HG03095 (cell line): ENCODE results near the gene ZDHHC5.

ENCODE experiments used
- ATAC-seq: cut with Tn5 transposase; IDR thresholded peaks from one replicate; pipeline ENCODE4 v1.9.1; 2021; ENCODE audit warnings: moderate library complexity; ENCODE audit not compliant: unreplicated experiment

Gene ZDHHC5, protein sequence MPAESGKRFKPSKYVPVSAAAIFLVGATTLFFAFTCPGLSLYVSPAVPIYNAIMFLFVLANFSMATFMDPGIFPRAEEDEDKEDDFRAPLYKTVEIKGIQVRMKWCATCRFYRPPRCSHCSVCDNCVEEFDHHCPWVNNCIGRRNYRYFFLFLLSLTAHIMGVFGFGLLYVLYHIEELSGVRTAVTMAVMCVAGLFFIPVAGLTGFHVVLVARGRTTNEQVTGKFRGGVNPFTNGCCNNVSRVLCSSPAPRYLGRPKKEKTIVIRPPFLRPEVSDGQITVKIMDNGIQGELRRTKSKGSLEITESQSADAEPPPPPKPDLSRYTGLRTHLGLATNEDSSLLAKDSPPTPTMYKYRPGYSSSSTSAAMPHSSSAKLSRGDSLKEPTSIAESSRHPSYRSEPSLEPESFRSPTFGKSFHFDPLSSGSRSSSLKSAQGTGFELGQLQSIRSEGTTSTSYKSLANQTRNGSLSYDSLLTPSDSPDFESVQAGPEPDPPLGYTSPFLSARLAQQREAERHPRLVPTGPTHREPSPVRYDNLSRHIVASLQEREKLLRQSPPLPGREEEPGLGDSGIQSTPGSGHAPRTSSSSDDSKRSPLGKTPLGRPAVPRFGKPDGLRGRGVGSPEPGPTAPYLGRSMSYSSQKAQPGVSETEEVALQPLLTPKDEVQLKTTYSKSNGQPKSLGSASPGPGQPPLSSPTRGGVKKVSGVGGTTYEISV

DNA sequence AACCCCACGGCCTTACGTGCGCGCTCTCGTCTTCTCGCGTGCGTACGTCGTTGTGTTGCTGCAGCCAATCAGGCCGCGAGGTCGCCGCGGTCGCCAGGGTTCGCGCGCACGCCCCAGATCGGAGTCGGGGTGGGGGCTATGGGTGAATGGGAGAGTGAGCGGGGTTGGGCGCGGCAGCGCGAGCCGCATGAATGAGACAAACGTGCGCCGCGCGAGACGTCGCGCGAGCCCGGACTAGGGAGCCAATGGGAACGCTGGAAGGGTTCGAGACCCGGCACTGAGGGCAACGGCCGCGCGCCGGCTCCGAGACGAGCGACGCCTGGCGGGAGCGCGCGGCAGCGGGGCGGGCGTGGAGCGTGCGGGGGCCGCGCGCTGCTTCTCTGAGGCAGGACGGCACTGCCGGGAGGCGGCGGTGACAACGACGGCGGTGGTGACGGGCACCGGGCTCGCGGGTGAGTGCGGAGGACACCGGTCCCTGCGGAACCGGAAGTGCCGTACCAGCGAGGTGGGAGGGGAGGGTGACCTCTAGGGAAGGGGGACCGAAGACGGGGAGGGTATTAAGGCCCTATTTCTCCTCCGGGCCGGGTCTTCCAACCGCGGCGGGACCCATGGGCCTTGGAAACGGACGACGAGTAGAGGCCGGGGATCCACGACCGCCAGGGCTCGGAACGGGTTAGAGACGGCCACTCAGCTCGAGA lies at the start of gene ZDHHC5:
ZDHHC5 (plus strand) TSS at position 379 of the 698 bp plus-strand sequence. CDS start 4,977 bp downstream, outside the sequence.
- peak; percentile 84 for ATAC-seq

DNA sequence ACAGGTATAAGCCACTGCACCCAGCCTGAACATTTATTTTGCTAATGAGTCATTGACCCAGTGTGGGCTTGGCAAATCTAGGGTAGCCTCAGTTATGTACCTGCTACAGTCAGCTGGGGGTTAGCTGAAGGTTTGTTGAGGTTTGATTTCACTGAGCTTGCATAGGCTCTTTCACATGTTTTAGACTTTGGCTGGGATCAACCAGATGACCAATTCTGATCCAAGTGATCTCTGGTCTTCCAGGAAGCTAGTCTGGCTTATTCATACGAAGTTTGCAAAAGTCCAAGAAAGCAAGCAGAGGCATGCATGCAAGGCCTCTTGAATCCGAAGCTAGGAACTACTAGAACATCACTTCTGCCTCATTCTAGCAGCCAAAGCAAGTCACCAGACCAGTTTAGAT lies 49.5 kb upstream of the ZDHHC5 start:
- ATAC-seq = no peak

DNA sequence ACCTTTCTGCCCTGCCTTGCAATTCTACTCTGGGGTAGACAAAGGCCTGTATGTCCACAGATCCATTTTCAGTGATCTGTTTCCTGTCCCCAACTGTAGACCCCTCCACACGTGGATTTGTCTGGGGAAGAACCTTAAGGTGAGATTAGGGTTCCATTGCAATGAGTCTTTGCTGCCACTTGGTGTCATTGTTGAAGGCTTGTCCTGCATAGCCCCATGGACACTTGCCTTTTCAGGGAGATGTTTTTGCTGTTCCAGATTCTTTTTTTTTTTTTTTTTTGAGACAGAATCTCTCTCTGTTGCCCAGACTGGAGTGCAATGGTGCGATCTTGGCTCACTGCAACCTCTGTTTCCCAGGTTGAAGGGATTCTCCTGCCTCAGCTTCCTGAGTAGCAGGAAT lies 48.6 kb upstream of the ZDHHC5 start:
- no peak for ATAC-seq

DNA sequence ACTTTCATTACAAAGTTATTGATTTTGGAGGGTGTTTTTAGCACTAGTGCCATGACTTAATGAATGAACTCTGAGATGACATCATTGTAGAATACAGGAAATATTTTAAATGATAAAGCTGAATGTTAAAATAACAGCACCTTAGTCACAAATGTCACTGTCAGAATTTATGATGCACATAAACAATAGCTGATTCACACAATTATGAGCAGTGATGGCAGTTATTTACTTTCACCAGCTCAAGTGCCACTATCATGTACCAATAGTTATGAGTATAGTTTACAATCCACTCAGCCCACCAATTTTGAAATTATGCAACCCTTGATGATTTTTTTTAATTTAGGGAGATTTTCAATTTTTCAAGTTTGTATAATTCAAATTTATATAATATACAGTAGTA lies 47.4 kb upstream of the ZDHHC5 start:
- ATAC-seq = no peak

DNA sequence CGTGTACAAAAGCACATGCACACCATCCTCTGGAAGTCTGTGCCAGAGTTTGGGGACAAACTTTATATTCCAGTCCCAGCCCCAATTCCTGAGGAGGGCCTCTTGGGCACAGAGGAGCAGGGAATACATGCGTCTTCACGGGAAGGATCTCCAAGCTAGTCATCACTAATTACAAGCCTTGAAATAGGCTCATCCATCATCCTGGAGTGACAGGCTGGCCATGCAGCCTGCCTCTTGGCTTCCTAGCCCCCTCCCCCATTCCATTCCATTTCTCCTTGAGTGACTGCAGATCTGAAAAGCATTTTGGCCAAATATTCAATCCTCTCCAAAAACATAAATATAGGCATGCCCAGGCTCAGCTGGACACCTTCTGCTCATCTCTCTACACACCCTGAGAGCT lies 45.7 kb upstream of the ZDHHC5 start:
- no peak for ATAC-seq

DNA sequence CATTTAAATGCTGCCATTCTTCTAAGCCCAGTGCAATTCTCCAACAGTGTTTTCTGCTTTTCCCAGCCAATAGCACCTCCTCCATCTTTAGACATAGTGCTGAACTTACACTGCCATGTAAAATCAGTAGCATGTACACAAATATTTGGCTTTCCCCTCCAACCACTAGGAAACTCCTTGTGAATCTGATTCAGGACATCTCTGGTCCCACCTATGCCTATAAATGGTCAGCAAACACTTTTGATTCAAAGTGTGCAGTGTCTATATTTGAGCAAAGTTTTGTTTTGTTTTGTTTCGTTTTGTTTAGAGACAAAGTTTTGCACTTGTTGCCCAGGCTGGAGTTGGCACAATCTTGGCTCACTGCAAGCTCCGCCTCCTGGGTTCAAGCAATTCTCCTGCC lies 43.0 kb upstream of the ZDHHC5 start:
- ATAC-seq = no peak

DNA sequence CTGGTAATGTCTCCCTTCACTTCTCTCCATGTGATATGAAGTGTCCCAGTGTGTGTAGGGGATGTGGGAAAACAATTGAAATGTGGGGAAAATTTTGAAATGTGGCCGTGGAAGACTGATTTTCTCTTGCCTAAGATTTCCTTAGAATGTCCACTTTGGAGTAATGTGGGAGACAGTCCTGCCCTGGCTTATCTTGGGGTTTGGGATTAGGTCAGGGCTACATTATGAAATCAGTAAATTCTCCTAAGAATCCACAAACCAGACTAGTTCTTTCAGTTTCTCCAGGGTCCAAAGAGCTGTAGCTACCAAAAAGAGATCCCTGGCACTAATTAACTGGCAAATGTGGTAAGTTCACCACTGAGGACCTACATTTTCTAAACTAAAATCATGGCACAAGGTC lies 41.0 kb upstream of the ZDHHC5 start:
- no peak for ATAC-seq

DNA sequence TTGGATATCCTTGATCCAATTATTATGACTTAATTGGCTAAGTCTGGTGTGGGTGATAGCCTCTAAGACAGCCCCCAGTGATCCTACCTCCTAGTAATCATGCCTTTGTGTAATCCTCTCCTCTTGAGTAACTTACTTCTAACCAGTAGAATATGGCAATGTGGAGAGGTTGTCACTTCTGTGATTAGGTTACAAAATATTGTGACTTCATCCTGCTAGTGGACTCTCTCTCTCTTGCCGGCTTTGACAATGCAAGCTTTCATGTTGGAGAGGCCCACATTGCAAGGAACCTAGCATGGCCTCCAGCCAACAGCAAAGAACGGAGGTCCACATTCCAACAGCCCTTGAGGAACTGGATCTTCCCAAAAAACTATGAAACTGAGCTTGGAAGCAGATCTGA lies 37.7 kb upstream of the ZDHHC5 start:
- ATAC-seq = no peak

DNA sequence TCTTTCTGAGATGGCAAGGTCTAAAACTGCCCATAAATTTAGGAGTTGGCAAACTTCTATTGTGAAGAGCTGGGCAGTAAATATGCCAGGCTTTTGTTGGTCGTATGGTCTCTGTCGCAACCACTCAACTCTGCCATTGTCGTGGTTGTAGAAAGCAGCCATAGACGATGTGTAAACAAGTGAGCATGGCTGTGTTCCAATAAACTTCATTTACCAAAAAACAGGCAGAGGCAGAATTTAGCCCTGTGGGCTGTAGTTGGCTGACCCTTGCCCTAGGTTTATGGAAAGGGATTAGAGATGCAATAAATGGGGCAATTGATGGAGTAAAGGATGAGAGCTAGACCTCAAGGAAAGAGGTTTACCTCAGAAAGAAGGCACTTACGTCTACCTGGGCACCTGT lies 35.8 kb upstream of the ZDHHC5 start:
- no peak for ATAC-seq

DNA sequence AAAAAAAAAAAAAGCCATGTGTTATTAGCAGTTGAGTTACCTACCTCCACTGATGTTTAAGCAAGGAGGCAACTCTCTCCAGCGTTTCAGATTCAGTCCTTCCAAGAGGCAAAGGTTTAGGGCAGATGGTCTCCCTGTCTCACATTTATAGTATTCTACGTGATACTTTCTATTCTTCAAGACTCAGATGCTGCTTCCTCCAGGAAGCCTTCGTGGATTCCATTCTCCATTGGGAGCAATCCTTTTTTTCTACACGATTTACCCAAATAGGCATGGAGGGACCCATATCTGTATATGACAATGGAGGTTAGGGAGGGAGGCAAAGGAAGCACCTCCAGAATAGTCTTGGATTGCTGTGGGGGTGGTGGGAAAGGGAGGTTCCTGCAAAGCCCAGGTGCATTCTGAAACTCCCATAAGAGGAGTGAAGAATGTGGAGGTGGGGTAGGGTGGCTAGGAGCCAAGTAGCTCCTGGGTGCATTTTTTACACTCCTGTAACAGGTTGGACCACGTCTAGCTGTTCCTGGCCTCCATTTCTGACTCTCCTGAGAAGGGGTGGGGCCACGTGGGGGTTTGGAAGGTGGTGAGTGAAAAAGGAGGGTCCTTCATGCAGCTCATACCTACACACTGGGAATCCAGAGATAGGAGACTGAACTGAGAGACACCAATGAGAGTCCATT lies 34.4 kb upstream of the ZDHHC5 start:
- no peak for ATAC-seq

DNA sequence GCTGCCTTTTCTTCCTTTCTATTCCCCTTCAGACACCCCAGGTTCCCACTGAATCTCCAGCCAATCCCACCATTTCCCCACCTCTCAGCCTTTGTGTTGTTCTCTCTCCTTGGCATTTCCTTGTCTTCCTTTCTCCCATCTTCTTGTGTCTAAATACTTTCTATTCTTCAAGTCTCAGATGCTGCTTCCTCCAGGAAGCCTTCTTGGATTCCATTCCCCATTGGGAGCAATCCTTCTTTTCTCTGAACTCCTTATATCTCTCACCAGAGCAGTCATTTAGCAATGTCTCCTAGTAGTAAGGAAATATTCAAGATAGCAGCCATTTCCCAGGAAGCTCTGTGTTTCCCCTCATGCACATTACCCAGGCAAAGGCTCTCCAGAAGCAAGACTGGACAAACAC lies 33.6 kb upstream of the ZDHHC5 start:
- no peak for ATAC-seq

DNA sequence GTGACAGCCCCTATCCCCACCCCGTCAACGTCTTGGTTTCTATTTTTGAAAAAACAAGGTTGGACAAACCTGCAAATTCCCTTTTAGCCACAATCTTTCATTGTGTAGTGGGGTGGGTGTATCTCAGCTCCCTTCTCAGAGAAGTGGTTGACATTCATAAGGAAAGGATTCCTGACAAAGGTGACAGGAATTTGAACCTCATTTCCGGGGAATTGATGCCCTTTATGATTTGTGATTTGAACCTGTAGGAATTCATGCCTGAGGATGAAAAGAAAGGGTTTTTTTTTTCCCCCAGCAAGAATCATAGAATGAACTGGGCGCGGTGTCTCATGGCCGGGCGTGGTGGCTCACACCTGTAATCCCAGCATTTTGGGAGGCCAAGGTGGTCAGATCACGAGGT lies 32.7 kb upstream of the ZDHHC5 start:
- ATAC-seq = no peak

DNA sequence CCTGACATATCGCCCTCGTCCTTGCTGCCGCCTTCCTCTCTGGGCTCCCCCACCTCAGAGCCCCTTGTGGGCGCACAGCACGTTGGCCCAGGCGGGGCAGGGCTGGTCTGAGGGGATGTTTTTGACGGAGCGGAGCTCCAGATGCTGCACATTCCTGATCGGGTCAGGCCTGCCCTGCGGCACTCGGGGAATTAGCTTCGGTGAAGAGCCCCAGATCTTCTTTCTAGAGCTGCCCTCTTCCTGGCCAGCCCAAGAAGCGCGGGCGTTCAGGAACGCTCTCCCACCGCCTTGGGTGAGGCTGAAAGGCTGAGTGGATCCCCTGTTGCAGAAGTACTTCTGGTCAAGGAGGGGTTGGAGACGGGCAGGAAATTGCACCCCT lies 30.3 kb upstream of the ZDHHC5 start:
- no peak for ATAC-seq

DNA sequence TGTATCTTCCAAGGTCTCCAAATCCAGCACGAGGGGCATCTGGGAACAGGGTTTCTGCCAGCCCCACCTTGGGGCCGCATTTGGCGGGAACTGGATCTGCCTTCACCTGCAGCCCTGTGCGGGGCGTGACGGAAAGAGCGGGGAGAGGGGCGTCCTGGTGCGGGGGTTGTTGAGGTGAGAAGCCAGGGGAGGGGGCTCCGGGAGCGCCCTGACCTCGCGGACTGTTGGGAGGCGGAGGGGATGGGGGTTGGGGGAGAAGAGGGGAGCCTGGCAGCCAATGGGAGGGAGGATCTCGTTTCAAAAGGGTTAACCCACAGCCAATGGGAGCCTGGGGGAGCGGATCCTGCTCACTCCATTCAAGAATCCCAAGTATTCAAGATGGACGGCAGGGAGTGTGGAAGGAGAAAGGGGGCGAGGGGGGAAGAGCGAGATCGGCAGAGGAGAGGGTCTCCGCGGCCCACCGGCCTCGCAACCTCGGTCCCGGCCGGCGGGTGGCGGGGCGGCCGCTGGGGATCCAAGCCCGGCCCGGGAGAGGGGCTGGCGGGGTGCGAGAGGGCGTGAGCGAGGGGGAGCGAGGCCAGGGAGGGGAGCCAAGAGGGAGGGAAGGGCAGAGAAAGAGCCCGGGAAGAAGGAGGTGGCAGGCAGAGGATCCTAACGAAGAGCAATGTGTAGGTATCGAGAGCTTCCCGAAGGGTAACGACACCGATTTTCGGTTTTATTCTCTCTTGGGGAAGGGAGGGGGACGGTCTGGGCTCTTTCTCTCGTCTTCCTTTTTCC lies 29.7 kb upstream of the ZDHHC5 start:
- no peak for ATAC-seq

DNA sequence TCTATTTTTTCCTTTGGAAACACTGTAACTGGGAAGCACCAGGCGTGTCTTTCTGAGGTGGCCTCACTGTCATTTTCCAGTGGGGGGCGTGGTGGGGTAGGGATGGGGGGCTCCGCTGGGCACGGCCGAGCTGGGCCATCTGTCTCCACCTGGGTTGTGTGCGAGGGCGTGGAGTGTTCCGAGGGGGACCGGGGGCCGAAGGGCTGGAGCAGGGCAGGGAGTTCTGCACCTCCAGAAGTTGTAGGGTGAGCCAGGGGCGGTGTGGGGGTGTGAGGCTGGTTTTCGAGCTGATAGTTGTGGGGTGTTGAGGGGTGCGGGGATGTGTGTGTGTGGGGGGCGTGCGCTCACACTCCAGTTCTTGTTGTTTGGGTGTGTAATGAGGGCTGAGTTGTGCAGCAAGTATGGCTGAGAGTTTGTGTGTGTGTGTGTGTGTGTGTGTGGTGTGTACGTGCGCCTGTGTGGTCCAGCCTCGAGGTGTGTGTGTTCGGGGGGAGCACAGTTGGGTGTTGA lies 29.0 kb upstream of the ZDHHC5 start:
- ATAC-seq = no peak

DNA sequence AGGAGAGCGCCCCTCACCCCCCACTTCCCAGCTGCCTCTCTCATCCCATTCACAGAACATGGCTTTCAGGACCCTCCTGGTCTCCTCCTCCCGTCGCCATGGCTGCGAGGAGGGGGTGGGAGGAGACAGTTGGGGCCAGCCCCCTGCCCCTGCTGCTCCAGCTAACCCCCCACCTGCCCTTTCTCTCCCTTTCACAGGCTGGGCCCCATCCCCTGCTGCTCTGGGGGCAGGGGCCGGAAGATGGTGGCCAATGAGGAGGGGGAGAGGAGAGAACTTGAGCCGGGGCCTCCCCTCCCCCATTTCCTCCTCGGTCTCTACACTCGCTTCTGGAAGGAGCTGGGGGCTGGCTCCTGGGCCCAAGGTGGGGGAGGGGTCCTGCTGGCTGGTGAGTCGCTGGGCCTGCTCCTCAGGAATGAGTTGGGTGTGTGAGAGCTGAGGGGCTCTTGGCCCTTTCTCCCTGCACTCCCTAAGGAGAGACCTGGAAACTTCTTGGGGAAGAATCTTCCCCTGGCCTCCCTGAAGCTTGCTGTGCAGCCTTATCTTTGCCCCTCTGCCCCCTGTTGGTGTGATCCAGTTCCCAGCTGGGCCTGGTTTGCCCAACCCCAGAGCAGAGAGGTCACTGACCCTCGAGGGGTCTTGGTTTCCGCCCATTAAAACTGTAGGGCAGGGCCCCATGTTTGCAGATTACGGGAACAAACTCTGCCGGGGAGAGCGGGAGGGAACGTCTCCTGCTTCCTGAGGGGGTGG lies 28.4 kb upstream of the ZDHHC5 start:
- ATAC-seq = no peak

DNA sequence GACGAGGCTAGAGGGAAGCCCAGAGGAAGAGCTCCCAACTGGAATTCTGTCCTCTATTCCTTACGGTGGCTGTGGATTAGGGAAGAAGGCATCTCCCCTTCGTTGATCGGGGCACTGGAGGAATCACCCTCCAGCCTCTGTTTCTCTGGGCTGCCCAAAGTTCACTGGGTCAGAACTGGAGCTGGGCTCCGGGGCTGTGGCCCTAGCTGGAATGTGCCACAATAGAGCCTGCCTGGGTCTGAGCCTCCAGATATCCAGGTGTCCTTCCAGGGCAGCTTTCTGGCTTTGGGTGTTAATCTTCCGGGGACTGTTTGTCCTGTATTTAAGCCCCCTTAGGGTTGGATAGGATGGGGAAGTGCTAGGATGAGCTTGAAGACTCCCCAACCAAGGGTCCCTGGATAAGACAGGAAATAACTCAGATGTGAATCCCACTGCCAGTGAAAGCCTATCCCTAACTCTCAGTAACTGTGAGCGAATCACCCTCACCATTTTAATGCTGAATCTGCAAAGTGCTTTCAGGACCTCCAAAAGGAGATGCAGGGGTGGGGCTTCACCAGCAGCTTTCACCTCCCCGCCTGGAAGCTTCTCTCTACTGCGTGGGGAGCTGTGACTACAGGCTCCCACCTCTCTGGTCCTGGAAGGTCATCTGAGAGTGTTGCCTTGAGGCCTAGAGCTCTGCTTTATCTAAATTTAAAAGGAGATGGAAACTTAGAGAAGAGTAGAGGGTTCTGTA lies 27.7 kb upstream of the ZDHHC5 start:
- no peak for ATAC-seq

DNA sequence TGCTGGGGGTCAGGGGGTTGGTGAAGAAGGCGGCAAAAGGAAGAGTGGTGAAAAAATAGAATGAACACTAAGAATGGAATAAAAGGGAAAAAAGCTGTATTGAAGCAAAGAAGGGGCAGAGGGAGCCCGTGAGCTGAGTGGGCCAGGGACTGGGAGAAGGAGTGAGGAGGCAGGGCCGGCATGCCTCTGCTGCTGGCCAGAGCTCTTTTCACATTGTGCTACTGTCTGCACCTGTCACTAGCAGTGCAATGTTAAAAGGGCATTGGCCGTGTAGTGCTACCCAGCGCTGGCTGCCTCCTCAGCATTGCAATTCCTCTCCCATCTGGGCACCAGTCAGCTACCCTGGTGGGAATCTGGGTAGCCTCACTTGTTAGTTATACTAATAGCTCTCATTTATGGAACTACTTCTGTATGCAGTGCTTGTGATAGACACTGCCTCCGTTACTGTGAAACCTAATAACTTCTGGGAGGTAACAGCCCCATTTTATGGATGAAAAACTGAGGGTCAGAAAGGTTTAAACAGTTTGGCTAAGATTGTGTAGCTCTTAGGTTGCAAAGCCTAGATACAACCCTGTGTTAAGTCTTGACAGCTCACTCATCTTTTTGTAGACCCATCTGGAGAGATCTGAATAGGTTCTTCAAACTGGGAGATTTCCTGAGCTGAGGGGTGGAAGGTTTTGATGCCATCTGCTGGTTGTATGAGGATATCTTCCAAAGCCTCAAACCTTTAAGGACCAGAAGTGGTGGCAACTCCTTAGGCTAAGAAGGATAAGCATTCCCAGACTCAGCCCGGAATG lies 26.7 kb upstream of the ZDHHC5 start:
- ATAC-seq = no peak
